GM19467 (cell line): ENCODE data around the gene CFL2.
"Not testable (repeated sequence)": the region's sequence is repeated elsewhere in the genome, so short reads cannot be mapped to it uniquely, and the experiment has no call there.

Experiments
- ATAC-seq: cut with Tn5 transposase; IDR thresholded peaks from one replicate; pipeline ENCODE4 v1.9.1; 2021; ENCODE audit warnings: mild to moderate bottlenecking, moderate library complexity; ENCODE audit not compliant: unreplicated experiment

Gene CFL2

DNA sequence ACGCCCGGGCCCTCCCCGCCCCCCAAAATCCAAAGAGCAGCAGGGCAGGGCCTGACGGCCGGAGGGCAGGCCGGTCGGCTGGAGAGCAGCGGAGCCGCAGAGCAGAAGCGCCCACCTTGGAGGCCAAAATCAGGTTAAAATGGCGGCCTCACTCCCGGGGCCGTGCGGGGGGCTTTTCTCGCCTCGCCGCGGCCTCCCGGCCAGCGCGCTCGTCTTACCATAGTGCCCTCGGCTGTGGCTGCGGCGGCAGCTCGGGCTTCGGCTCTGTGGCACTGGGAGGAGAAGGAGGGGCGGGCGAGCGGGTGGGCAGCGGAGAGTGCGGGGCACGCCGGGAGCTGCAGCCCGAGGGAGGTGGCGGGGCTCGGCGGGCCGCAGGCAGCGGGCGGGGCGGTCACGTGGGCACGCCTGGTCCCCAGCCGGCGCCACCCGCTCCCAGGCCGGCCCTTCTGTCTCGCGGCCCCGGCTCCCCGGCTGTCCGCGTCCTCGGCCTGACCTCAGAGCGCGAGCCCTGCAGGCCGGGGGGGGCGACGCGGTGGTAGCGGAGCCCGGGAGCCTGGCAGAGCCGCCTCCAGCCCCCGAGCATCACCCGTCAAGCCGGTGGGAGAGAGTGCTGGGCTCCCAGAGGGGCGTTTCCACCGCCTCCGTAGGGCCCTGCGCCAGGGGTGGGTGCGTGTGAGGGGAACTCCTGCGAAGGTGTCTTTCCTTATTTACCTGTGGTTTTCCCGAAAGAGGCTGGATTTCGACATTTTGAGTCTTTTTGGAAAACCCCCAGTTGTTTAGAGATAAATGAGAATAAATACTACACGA, at the start of gene CFL2:
TSS of gene CFL2 (minus strand) at position 274 of the 807 bp plus-strand sequence. CDS start at position 221, 53 bp downstream.
- ATAC-seq: peak; percentile 86

DNA sequence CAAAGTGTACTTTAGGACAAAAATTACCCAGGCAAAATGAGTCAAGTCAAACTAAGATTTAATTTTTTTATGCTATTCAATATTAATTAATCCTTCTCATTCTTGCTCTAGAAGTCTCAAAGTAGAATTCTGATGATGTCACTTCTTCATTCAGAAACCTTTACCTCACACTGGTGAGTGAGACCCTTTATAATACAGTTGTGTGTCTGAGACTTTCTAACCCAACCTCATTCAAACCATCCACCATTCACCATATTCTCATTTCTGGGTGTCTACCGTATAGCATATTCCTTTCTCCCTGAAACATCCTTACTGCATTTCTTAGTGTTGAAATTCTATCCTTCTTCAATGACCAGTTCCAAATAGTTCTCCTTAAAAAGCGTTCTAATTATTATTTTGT, 40.8 kb upstream of the CFL2 start:
- no peak for ATAC-seq

DNA sequence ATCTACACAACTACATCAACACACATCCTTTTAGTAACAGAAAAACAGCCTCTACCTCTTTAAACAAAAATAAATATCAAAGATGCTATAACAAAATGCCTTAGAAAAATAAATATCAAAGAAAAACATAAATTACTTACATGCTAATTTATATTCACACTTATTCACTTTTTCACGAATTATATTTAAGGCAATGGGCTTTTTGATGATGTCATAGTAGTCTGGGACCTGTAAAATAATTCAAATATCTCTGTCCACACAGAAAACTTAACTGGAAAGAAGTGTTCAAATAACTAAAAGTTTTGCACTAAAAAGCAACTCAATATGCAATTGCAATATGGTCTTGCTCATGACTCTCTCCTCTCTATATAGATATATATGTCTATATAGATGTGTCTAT, 40.3 kb upstream of the CFL2 start:
- ATAC-seq: no peak

DNA sequence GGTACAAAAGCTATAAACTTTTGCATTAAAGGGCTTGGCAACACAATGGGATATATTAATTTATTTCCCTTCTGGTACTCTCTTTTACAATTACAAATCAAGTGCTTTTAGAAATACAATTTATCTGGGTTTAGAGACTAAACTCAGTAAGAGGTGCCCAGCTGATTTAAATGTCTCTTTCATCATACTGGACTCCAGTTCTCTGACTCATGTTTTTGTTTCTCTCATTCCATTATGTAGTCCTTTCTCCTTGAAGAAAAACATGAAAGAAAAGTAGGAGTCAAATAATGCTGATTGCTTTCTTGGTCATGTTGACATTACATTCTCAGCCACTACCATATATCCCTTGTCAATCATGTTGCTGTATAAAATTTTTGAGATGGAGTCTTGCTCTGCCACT, 36.3 kb upstream of the CFL2 start:
- no peak for ATAC-seq

DNA sequence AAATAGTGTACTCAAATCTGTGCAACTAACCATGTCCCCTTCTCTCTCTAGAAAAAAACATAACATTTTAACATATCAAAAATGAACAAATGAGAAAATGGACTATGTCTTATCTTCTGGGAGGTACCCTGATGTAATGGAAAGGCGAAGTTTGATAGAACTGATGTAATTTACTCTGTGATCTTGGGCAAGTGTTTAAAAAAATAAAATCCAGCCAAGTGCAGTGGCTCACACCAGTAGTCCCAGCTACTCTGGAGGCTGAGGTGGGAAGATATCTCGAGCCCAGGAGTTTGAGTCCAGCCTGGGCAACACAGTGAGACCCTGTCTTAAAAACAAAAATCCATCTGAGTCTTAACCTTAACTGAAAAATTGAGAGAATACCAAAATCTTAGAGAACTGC, 35.8 kb upstream of the CFL2 start:
- no peak for ATAC-seq

DNA sequence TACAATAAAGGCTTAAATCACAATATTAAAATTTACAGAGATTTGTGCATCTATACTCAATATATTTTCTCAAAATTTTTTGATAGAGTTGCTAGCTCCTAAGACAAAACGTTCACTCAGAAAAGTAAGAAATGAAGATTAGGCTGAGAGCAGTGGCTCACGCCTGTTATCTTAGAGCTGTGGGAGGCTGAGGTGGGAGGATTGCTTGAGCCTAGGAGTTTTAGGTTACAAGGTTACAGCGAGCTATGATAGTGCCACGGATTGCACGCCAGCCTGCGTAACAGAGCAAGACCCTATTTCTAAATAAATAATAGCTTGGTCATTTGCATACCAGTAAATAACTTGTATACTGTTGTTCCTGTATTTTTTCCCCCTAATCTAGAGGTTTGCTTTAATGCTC, 35.0 kb upstream of the CFL2 start:
- ATAC-seq: no peak

DNA sequence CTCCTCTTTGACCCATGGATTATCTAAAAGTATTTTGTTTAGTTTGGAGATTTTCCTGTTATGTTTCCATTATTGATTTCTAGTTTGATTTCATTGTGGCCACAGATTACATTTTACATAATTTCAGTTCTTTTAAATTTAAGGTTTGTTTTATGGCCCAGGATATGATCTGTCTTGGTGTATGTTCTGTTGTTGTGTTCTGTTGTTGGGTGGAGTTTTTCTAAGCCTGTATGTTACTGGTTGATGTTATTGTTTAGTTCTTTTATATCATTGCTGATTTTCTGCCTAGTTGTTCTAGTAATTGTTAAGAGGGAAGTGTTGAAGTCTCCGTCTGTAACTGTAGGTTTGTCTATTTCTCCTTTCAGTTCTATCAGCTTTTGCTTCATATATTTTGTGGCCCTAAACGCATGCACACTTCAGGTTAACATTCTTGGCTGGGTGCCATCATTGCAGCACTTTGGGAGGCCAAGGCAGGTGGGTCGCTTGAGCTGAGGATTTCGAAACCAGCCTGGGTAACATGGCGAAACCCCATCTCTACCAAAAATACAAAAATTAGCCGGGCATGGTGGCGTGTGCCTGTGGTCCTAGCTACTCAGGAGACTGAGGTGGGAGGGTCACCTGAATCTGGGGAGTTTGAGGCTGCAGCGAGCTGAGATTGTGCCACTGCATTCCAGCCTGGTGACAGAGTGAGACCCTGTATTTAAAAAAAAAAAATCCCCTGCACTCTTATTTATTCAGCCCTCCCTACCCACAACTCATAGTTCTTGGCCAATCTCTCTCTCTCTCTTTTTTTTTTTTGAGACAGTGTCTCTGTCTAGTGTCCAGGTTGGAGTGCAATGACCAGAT, 28.1 kb upstream of the CFL2 start:
- ATAC-seq: no peak

DNA sequence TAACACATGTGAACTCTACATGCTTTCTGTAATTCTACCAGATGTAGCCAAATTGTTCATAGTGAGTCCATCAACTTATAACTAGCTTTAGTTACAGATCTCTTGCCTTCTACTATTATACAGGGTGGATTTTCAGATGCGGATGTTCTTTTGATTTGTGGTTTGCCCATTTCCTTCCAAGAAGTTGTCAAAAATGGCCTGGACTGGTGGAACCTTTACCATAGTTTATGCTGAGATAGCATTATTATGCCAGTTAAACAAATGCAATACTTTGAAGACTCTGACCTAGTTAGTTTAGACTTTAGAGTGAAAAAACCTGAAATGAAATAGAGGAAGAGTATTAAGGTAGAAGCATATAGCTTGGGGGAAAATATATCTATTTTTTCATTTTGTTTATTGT, 27.4 kb upstream of the CFL2 start:
- ATAC-seq: no peak

DNA sequence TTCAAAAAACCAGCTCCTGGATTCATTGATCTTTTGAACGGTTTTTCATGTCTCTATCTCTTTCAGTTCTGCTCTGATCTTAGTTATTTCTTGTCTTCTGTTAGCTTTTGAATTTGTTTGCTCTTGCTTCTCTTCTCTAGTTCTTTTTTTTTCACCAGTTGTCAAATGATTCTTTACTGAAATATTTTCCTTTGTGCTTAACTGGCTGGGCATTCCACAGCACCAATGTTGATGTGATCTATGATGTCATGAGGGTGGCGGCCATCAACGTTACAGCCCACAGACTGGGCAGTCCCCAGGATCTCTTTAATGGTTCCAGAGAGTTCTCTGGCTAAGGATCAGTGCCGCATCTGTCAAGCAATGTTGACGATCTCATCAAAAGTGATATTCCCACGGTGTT, 25.7 kb upstream of the CFL2 start:
- ATAC-seq: not testable (repeated sequence)

DNA sequence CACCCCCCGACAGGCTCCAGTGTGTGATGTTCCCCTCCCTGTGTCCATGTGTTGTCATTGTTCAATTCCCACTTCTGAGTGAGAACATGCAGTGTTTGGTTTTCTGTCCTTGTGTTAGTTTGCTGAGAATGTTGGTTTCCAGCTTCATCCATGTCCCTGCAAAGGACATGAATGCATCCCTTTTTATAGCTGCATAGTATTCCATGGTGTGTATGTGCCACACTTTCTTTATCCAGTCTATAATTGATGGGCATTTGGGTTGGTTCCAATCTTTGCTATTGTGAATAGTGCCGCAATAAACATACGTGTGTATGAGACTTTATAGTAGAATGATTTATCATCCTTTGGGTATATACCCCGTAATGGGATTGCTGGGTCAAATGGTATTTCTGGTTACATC, 22.7 kb upstream of the CFL2 start:
- ATAC-seq: not testable (repeated sequence)

DNA sequence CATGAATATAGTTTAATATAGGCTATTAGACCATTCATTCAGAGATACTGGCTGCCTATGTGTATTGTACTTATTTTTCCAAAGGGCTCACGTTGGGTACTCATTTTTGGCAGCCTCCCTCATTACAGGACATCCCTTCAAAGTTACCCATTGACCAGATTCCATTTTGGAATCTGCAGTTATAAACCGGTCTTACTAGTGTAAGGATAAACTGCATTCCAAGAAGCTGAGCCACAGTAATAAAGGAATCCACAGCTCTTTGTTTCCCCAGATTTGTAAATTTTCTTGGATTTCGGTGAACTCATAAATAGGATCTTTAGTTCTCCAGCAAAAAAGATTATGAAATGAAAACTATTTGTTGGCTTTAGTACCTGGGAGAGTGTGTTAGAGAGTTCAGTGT, 18.9 kb upstream of the CFL2 start:
- ATAC-seq: no peak

DNA sequence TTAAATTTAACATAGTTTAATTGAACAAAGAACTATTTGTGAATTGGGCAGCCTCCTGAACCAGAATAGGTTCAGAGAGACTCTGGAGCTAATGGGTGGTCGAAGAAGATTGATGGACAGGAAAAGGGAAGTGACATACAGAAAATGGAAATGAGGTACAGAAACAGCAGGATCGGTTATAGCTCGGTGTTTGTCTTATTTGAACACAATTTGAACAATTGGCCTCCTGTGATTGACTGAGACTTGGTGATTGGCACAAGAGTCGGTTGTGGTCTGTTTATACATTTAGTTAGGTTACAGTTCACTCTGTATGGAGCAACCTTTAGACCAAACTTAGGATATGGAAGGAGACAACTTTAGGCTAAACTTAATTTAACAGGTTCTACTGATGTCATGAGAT, 18.4 kb upstream of the CFL2 start:
- no peak for ATAC-seq

DNA sequence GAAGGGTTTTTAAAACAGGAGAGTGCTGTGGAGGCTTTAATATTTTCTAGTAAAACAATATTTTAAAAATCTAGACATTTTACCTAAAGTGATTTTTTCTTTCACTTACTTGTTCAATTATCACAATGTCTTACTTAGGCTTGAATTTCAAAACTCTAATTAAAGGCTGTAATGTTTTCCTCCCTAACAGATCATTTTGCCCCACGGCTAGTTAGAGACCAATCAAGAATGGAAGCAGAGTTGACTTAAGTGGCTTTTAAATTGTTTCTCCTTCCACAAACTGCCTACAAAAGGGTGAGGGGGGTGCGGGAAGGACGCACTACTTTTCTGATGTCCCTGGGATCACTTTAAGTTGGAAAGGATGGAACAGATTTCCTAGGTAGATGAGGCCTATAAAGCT, 9.5 kb upstream of the CFL2 start:
- ATAC-seq: no peak

DNA sequence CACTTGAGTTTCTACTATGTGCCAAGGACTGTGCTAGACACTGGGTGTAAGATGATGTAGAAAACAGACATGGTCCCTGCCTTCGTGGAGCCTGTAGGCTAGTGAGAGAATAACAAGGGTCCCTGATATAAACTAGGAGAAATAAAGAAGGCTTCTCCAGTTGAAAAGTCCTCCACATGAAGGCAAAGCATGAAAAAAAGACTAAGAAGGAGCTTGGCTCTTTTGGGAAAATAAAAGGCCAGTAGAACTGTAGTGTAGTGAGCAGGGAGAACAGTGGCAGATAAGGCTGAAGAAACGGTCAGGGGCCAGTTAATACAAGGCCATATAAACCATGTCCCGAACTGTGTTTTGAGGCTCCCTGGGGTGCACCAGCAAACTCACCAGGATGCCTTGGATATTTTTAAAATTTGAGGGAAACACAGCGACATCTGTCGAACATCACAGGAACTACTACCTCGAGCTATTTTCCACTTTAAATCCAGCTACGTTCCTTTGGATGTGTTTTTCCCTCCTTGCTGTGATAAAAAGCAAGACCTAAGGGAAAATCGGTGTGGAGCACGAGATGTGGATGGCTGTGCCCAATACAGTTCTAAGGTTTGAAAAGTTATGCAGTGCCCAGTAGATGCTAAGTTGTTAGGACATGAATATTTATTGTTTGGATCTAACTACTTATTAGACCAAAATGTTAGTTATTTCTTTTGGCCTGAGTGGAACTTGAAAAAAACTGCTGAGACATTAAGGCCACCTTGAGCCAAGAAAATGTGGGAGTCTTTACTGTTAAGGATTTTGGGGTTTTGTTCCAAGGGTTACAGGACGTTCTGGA, 8.5 kb upstream of the CFL2 start:
- ATAC-seq: no peak

DNA sequence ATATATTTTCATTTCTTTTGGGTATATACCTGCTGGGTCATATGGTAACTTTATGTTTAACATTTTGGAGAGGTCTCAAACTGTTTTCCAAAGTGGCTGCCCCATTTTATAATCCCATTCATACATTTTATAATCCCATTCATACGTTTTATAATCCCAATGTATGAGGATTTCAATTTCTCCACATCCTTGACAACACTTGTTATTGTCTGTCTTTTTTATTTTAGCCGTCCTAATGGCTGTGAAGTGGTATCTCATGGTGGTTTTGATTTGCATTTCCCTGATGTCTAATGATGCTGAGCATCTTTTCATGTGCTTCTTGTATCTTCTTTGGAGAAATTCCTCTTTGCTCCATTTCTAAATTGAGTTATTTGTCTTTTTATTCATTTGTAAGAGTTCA, 6.7 kb upstream of the CFL2 start:
- no peak for ATAC-seq

DNA sequence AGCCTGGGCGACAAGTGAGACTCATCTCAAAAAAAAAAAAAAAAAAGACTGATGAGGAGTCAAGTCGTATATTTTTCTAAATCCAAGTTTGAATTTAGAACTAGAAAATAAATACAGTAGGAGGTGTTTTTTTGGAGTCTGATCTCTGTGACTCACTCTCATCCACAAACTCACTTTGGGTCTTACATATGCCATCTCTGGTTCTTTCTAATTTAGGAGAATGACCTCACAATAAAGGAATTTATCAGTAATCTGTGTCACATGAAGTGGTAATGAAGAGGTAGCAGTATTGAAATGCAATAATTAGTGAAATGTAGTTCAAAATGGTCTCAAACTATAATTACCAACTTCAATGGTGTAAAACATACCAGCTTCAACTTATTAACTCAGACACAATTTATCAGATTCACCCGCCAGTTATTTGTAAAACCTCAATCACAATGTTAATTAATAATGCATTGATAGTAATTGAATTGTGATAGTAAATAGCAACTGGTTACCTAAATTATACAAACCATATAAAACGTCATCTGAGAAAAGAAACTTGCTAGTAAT, 4.4 kb upstream of the CFL2 start:
- ATAC-seq: no peak

DNA sequence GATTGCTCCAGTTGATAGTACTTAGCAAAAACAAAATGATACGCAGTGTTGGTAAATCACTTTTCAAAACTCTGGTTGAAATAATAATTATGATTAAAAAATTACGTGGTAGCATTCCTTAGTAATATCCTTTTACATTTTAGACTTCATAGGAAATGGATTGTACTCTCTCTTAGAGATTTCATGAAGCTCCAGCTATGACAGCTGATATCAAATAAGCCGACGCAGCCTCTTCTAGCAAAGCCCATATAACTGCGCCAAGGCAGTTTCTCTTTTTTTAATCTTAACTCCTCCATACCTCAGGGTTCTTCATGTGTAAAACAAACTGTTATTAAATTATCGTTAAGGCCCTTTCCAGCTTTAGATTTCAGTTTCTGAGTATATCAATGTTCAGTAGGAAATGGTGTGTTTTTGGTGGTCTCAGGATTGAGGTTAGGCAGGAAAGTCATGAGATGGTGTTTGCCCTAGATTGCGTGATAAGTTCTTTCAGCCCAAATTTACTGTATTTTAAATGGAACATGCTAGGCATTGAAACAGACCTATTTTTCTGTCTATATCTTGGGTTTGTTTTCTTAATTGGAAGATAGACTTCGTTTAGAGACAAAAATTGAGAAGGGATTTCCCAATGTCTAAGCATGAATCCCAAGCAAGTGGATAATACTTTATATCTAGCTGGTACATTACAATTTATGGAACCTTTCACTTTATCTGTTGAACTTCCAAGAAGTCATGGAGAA, 902 bp upstream of the CFL2 start:
- no peak for ATAC-seq

DNA sequence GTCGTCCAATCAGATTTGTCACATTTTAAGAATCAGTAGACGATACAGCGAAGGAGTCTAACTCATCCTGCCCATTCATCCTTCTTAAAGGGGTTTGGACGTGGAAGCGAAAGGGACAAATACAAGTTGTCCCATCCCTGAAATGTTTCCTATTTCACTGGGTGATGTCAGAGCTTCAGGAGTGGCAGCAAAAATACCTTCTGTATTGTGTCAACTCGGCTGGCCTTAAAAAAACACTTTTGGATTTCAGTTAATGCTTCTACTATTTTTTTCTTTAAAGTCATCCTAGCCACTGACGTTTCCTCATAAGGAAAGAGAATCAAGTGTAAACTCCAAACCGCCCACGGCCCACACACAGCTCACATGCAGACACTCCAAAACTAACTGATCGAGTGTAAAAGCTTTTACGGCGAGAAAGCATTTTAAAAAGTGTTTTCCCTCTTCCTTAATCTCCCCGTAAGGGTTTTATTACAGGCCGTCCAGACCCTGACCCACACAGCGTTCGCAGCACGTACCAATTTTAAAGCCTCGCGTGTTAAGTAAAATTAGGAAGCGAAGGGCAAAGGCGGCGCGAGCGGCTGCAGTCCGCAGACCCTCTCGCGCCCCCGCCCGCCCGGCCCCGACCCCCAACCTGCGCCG, 593 bp downstream of the CFL2 start:
- no peak for ATAC-seq

DNA sequence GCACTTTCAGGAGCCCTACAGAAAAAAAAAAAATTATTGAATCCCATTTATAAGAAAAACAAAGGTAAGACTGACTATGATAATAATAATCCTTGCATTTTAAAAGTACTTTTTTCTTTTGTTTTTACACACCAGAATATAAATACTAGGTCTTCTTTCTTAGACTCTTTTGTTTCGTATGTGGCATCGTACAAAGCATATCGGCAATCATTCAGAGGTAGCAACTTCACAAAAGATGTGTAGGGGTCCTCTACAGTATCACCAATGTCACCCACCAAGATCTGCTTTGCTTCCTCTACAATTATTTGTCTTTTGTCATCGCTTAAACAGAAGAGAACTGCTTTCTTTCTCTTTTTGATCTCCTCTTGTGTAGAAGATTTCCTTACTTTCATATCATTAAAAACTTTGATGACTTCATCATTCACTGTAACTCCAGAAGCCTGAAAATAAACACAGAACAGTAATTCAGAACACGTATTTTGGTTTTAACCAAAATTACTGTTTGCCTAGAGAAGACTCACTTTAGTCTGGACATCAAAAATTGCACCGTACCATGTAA, 1.2 kb downstream of the CFL2 start:
- no peak for ATAC-seq
